Astrocyte of the spinal cord (primary cell): ENCODE data around the gene SLFN14.
A peak's percentile ranks its signal among the peaks of the same experiment; 100 is the strongest.

Experiments used
- DNase-seq: peaks from one replicate; pipeline ENCODE4 v3.0.0; 2011; ENCODE audit warnings: low read depth, low spot score
- H3K4me3 ChIP-seq: 2 replicates; pipeline ENCODE4 v1.5.1; 2011; ENCODE audit warnings: low read depth, mild to moderate bottlenecking, low read length, moderate library complexity
- CTCF ChIP-seq: IDR thresholded peaks from 2 replicates; pipeline ENCODE4 v1.5.1; 2012; ENCODE audit warnings: low read depth, mild to moderate bottlenecking, low read length, inconsistent platforms
- in situ Hi-C: cut with HindIII; loops from 2 replicates; pipeline ENCODE4 v1.10.0; 2017; ENCODE audit warnings: low sequenced_read_pairs

The SLFN14 gene

GRCh38 chr17:35548978-35549377 lies 11.6 kb downstream of the SLFN14 start:
- in situ Hi-C loops = no loop called here
- TF ChIP-seq CTCF = no peak
- H3K4me3 ChIP-seq = no peak overlapping the region
- no peak for DNase-seq

- no peak for DNase-seq
- no peak for TF ChIP-seq CTCF
- in situ Hi-C loops = no loop called here
Measured at GRCh38 chr17:35548208-35548810, 12.3 kb downstream of the SLFN14 start.

GRCh38 chr17:35546487-35546886 lies 14.1 kb downstream of the SLFN14 start:
- TF ChIP-seq CTCF = no peak
- in situ Hi-C loops = no loop called here
- H3K4me3 ChIP-seq = no peak overlapping the region
- DNase-seq = no peak

More at GRCh38 chr17:35548208-35548810, 12.3 kb downstream of the SLFN14 start:
- no peak overlapping the region for H3K4me3 ChIP-seq

- no peak for TF ChIP-seq CTCF
- no peak for DNase-seq
- H3K4me3 ChIP-seq = no peak overlapping the region
- in situ Hi-C loops = no loop called here
Measured at GRCh38 chr17:35545150-35545549, 15.5 kb downstream of the SLFN14 start.

GRCh38 chr17:35543856-35544255 lies 16.8 kb downstream of the SLFN14 start:
- TF ChIP-seq CTCF = no peak
- no peak overlapping the region for H3K4me3 ChIP-seq
- in situ Hi-C loops = no loop called here
- peak; percentile 5 for DNase-seq

- H3K4me3 ChIP-seq = no peak overlapping the region
- DNase-seq = no peak
- in situ Hi-C loops = no loop called here
- no peak for TF ChIP-seq CTCF
Measured at GRCh38 chr17:35542990-35543389, 17.6 kb downstream of the SLFN14 start.
